ENCODE data around the gene BRIX1.

Gene BRIX1

GRCh38 chr5:34897646-34898045 lies 17.9 kb upstream of the BRIX1 start:
- no peak overlapping the region; the same call in 1 of the 2 replicates for H3K27ac ChIP-seq
- no peak for TF ChIP-seq CTCF (conservative IDR thresholded peaks at IDR 0.05)

GRCh38 chr5:34898258-34898895 lies 17.1 kb upstream of the BRIX1 start:
- TF ChIP-seq CTCF (conservative IDR thresholded peaks at IDR 0.05), result peak; percentile 95
- no peak overlapping the region; the same call in 1 of the 2 replicates for H3K27ac ChIP-seq

- no peak overlapping the region for H3K27ac ChIP-seq
- TF ChIP-seq CTCF (conservative IDR thresholded peaks at IDR 0.05), result no peak
Measured at GRCh38 chr5:34899066-34899465, 16.4 kb upstream of the BRIX1 start.

- TF ChIP-seq CTCF (conservative IDR thresholded peaks at IDR 0.05), result no peak
- no peak overlapping the region for H3K27ac ChIP-seq
Measured at GRCh38 chr5:34900652-34901051, 14.9 kb upstream of the BRIX1 start.

- TF ChIP-seq CTCF (conservative IDR thresholded peaks at IDR 0.05), result no peak
- no peak overlapping the region for H3K27ac ChIP-seq
Measured at GRCh38 chr5:34903260-34903659, 12.3 kb upstream of the BRIX1 start.

- peak; percentile 88 for TF ChIP-seq CTCF (conservative IDR thresholded peaks at IDR 0.05)
- no peak overlapping the region for H3K27ac ChIP-seq
Measured at GRCh38 chr5:34905564-34905963, 9.9 kb upstream of the BRIX1 start.

GRCh38 chr5:34913072-34913471 lies 2.4 kb upstream of the BRIX1 start:
- no peak for TF ChIP-seq CTCF (conservative IDR thresholded peaks at IDR 0.05)
- H3K27ac ChIP-seq, result peak overlapping the region; percentile 85; the same call in 1 of the 2 replicates
